HG03565 (cell line): Measurements from ENCODE around the gene PCDHB7.
"Not testable (repeated sequence)": the region's sequence is repeated elsewhere in the genome, so short reads cannot be mapped to it uniquely, and the experiment has no call there.

Source experiments
- ATAC-seq: cut with Tn5 transposase; IDR thresholded peaks from one replicate; pipeline ENCODE4 v1.9.1; 2021; ENCODE audit warnings: mild to moderate bottlenecking, moderate library complexity; ENCODE audit not compliant: unreplicated experiment

The PCDHB7 gene

GRCh38 chr5:141172381-141173204 is at the start of gene PCDHB7:
PCDHB7 (plus strand) TSS chr5:141172644; CDS start chr5:141172836, 192 bp downstream.
- ATAC-seq = no peak

GRCh38 chr5:141123396-141124135 is 48.9 kb upstream of the PCDHB7 start:
- ATAC-seq = not testable (repeated sequence)

GRCh38 chr5:141127305-141127704 is 45.1 kb upstream of the PCDHB7 start:
- no peak for ATAC-seq

GRCh38 chr5:141135030-141135717 is 37.3 kb upstream of the PCDHB7 start, which contains the start of gene PCDHB5:
PCDHB5 (plus strand) TSS chr5:141135206; CDS start chr5:141135435, 229 bp downstream.
- no peak for ATAC-seq

GRCh38 chr5:141135718-141136266 is 36.7 kb upstream of the PCDHB7 start:
- ATAC-seq = no peak

- ATAC-seq = not testable (repeated sequence)
Measured at GRCh38 chr5:141137346-141137745, 35.1 kb upstream of the PCDHB7 start.

- ATAC-seq = no peak
Measured at GRCh38 chr5:141149812-141150211, 22.6 kb upstream of the PCDHB7 start, which contains the start of gene PCDHB6. PCDHB6 (plus strand) TSS chr5:141150057; CDS start chr5:141150258, 201 bp downstream.

GRCh38 chr5:141150224-141150992 is 22.0 kb upstream of the PCDHB7 start:
- ATAC-seq = no peak

- no peak for ATAC-seq
Measured at GRCh38 chr5:141150993-141151325, 21.5 kb upstream of the PCDHB7 start.

GRCh38 chr5:141151632-141152031 is 20.8 kb upstream of the PCDHB7 start:
- not testable (repeated sequence) for ATAC-seq

- not testable (repeated sequence) for ATAC-seq
Measured at GRCh38 chr5:141152096-141152495, 20.3 kb upstream of the PCDHB7 start.

GRCh38 chr5:141155540-141156374 is 16.7 kb upstream of the PCDHB7 start:
- no peak for ATAC-seq

GRCh38 chr5:141157356-141157755 is 15.1 kb upstream of the PCDHB7 start:
- not testable (repeated sequence) for ATAC-seq

- not testable (repeated sequence) for ATAC-seq
Measured at GRCh38 chr5:141157901-141158300, 14.5 kb upstream of the PCDHB7 start.

- not testable (repeated sequence) for ATAC-seq
Measured at GRCh38 chr5:141174291-141175104, 2.1 kb downstream of the PCDHB7 start.

- ATAC-seq = no peak
Measured at GRCh38 chr5:141175933-141176332, 3.5 kb downstream of the PCDHB7 start.

GRCh38 chr5:141177577-141178191 is 5.2 kb downstream of the PCDHB7 start, which contains the start of gene PCDHB8:
PCDHB8 (plus strand) TSS chr5:141177790; CDS start chr5:141178035, 245 bp downstream.
- ATAC-seq = not testable (repeated sequence)

- ATAC-seq = not testable (repeated sequence)
Measured at GRCh38 chr5:141179371-141179770, 6.9 kb downstream of the PCDHB7 start.
